Subcutaneous adipose tissue (tissue), 4 donors: ENCODE measurements around the gene MAPT. TPM values are rescaled to one million over a fixed set of nuclear protein-coding genes. Genes with fewer than 3 reads are reported as not detected.

Experiments
- CTCF ChIP-seq: fragments of 450-650 bp; IDR thresholded peaks from one replicate; pipeline ENCODE4 v1.5.1; 2016; ENCODE audit warnings: low read depth, mild to moderate bottlenecking, control low read depth, antibody characterized with exemption, moderate library complexity
- total RNA-seq, 4 donors: library from RNA; depleted of rRNA; stranded (reverse); fragments of >200 nt; gene quantifications; one replicate each; pipeline ENCODE4 v1.1.0, GENCODE V29; 2016

Gene MAPT
- 10 to 100 TPM in 1 of 4 donors, 1 to 10 TPM in 3; 5.3 to 21.3 (median 9.4) TPM for total RNA-seq

GRCh38 chr17:45894022-45894784, at the start of gene MAPT:
TSS of gene MAPT (plus strand) at chr17:45894554. CDS start at chr17:45962338, 67,784 bp downstream.
- no peak for TF ChIP-seq CTCF

GRCh38 chr17:45844695-45845375, 49.5 kb upstream of the MAPT start, which contains the start of gene SPPL2C:
TSS of gene SPPL2C (plus strand) at chr17:45844881. CDS start at chr17:45844907, 26 bp downstream.
- TF ChIP-seq CTCF = no peak

- TF ChIP-seq CTCF = no peak
Observed at GRCh38 chr17:45845376-45846185, 48.8 kb upstream of the MAPT start.

GRCh38 chr17:45846223-45846622, 48.1 kb upstream of the MAPT start:
- TF ChIP-seq CTCF = no peak

- TF ChIP-seq CTCF = no peak
Observed at GRCh38 chr17:45846646-45847045, 47.7 kb upstream of the MAPT start.

- no peak for TF ChIP-seq CTCF
Observed at GRCh38 chr17:45847101-45847500, 47.3 kb upstream of the MAPT start.

- no peak for TF ChIP-seq CTCF
Observed at GRCh38 chr17:45847747-45848146, 46.6 kb upstream of the MAPT start.
